Measurements from ENCODE around the gene LMBRD2. TPM values are rescaled to one million over a fixed set of nuclear protein-coding genes. Genes with fewer than 3 reads are reported as not detected.
A peak's percentile ranks its signal among the peaks of the same experiment; 100 is the strongest.

The LMBRD2 gene
- total and polyA plus RNA-seq, 9 of the 15 experiments (the other 6 are each of a cell fraction or from before 2014, with no cell fraction given): 2.1 to 24.2 (median 10.6) TPM

- TF ChIP-seq JUN (IDR thresholded peaks at IDR 0.05; ENCODE audit: borderline replicate concordance, low read depth, low read length): no peak
- TF ChIP-seq JUN (CRISPR knock-in tag; IDR thresholded peaks at IDR 0.05; ENCODE audit: borderline replicate concordance): no peak
- TF ChIP-seq ARID1B (IDR thresholded peaks at IDR 0.05): no peak; the same call in 1 of the 2 replicates
- peak; percentile 20 for TF ChIP-seq SMARCA4 (IDR thresholded peaks at IDR 0.05)
- peak in 1 of 2 experiments; percentile 65; a peak in 1 of 4 replicates for TF ChIP-seq RCOR1 (IDR thresholded peaks at IDR 0.05; ENCODE audit: borderline replicate concordance in 1 of 2, low read depth in 2 of 2, low read length in 2 of 2)
- TF ChIP-seq ZNF3 (CRISPR knock-in tag; IDR thresholded peaks at IDR 0.05): no peak
- TF ChIP-seq MBD2 (IDR thresholded peaks at IDR 0.05; ENCODE audit: borderline replicate concordance, low read depth): peak; percentile 51; the same call in 1 of the 2 replicates
- TF ChIP-seq E2F6 (IDR thresholded peaks at IDR 0.05; ENCODE audit: borderline replicate concordance in 1 of 2, extremely low read depth in 1 of 2, insufficient read depth in 1 of 2, insufficient read length in 1 of 2, low read depth in 1 of 2, low read length in 1 of 2, poor library complexity in 1 of 2, severe bottlenecking in 1 of 2): no peak
- peak; percentile 59 for TF ChIP-seq E2F8 (IDR thresholded peaks at IDR 0.05; ENCODE audit: low read depth, partially characterized antibody)
- peak in 1 of 2 experiments; percentile 95; a peak in 1 of 4 replicates for TF ChIP-seq SIN3A (IDR thresholded peaks at IDR 0.05; ENCODE audit: borderline replicate concordance in 2 of 2, control insufficient read depth in 1 of 2, low read depth in 2 of 2, low read length in 2 of 2)
- peak; percentile 79 for TF ChIP-seq MAFG (tag; conservative IDR thresholded peaks at IDR 0.05)
- no peak for TF ChIP-seq MYBL2 (IDR thresholded peaks at IDR 0.05; ENCODE audit: low read depth)
- TF ChIP-seq MYBL2 (CRISPR knock-in tag; IDR thresholded peaks at IDR 0.05; ENCODE audit: borderline replicate concordance): no peak
- peak; percentile 46; the same call in 1 of the 2 replicates for TF ChIP-seq LCOR (CRISPR knock-in tag; IDR thresholded peaks at IDR 0.05)
- no peak for TF ChIP-seq HOXB6 (CRISPR knock-in tag; IDR thresholded peaks at IDR 0.05; ENCODE audit: borderline replicate concordance)
- no peak for TF ChIP-seq CBFA2T3 (IDR thresholded peaks at IDR 0.05)
- 0 out of 2 replicates have a peak, but pooled peaks have one; percentile 22 for TF ChIP-seq ERF (CRISPR knock-in tag; IDR thresholded peaks at IDR 0.05)
- peak; percentile 99 for TF ChIP-seq CREM (IDR thresholded peaks at IDR 0.05; ENCODE audit: low read depth)
- TF ChIP-seq RB1 (IDR thresholded peaks at IDR 0.05; ENCODE audit: low read depth): peak; percentile 43; the same call in 1 of the 2 replicates
- no peak for TF ChIP-seq CHD2 (IDR thresholded peaks at IDR 0.05; ENCODE audit: low read depth, low read length)
- TF ChIP-seq ZNF766 (CRISPR knock-in tag; conservative IDR thresholded peaks at IDR 0.05): 0 out of 2 replicates have a peak, but pooled peaks have one; percentile 30
- TF ChIP-seq RBBP5 (IDR thresholded peaks at IDR 0.05; ENCODE audit: borderline replicate concordance, insufficient read depth, low read length, poor library complexity, severe bottlenecking): peak; percentile 3
- TF ChIP-seq HNRNPLL (IDR thresholded peaks at IDR 0.05; ENCODE audit: low read depth, low read length, poor library complexity, severe bottlenecking): peak; percentile 59
- no peak for TF ChIP-seq HDGF (IDR thresholded peaks at IDR 0.05)
These were observed 832 bp downstream of the LMBRD2 start (continued) for GRCh38 chr5:36150676-36151433.
